C4-2B (cell line): ENCODE data around the gene ISOC2.
A peak's percentile ranks its signal among the peaks of the same experiment; 100 is the strongest.

Experiments
- ZFX ChIP-seq: fragments of 450-650 bp; IDR thresholded peaks from 2 replicates; pipeline ENCODE4 v1.6.1; 2017
- TF ChIP-seq, protein P1 (sequence below): fragments of 450-650 bp; conservative IDR thresholded peaks from 2 replicates; pipeline ENCODE4 v1.5.1; 2017; ENCODE audit warnings: mild to moderate bottlenecking

DNA sequence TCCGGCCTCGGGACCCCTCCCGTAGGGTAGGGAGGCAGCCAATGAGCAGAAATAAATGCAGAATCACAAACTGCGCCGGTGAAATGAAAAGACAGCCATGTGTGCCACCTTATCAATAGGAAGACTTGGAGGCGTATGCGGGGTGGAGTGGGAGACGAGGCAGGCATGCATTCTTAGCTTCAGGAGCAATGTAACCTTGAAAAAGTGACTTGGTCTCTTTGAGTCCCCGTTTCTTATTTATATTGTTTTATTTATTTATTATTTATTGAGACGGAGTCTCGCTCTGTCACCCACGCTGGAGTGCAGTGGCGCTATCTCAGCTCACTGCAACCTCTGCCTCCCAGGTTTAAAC lies 42.8 kb upstream of the ISOC2 start:
- TF ChIP-seq, protein P1, sequence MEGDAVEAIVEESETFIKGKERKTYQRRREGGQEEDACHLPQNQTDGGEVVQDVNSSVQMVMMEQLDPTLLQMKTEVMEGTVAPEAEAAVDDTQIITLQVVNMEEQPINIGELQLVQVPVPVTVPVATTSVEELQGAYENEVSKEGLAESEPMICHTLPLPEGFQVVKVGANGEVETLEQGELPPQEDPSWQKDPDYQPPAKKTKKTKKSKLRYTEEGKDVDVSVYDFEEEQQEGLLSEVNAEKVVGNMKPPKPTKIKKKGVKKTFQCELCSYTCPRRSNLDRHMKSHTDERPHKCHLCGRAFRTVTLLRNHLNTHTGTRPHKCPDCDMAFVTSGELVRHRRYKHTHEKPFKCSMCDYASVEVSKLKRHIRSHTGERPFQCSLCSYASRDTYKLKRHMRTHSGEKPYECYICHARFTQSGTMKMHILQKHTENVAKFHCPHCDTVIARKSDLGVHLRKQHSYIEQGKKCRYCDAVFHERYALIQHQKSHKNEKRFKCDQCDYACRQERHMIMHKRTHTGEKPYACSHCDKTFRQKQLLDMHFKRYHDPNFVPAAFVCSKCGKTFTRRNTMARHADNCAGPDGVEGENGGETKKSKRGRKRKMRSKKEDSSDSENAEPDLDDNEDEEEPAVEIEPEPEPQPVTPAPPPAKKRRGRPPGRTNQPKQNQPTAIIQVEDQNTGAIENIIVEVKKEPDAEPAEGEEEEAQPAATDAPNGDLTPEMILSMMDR = peak; percentile 74; the same call in 1 of the 2 replicates
- no peak for TF ChIP-seq ZFX
